WI38 (cell line): ENCODE data around the gene NLE1.
"Not testable (repeated sequence)": the region's sequence is repeated elsewhere in the genome, so short reads cannot be mapped to it uniquely, and the experiment has no call there.

Experiments
- H3K4me3 ChIP-seq: 2 replicates; pipeline ENCODE4 v1.5.1; 2011; ENCODE audit warnings: low read depth, mild to moderate bottlenecking, control low read depth, low read length
- TF ChIP-seq, protein P1 (sequence below): IDR thresholded peaks from 2 replicates; pipeline ENCODE4 v1.5.1; 2012; ENCODE audit warnings: low read depth, mild to moderate bottlenecking, control low read depth, low read length

NLE1 gene

DNA sequence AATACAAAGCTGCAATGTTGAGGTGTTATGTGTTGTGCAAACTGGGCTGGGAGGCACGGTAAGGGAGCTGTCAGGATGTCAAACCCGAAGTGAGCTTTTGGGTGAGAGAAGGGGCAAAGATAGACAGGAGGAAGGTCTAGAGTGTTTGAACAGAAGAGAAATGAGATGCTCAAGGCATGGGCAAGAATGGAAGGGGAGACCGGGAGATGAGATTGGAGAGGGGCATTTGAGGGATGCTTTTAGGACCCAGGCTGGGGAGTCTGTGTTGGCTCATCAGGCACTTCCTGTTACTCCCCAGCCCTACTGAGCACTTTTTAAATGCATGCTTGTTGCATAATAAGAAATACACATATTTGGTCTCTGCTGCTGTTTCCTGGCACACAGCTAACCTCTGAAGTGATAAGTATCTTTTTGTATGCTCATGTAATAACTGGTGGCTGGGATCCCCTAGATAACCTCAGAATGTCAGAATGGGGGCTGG, 19.2 kb upstream of the NLE1 start:
- no peak overlapping the region for H3K4me3 ChIP-seq
- TF ChIP-seq, protein P1, sequence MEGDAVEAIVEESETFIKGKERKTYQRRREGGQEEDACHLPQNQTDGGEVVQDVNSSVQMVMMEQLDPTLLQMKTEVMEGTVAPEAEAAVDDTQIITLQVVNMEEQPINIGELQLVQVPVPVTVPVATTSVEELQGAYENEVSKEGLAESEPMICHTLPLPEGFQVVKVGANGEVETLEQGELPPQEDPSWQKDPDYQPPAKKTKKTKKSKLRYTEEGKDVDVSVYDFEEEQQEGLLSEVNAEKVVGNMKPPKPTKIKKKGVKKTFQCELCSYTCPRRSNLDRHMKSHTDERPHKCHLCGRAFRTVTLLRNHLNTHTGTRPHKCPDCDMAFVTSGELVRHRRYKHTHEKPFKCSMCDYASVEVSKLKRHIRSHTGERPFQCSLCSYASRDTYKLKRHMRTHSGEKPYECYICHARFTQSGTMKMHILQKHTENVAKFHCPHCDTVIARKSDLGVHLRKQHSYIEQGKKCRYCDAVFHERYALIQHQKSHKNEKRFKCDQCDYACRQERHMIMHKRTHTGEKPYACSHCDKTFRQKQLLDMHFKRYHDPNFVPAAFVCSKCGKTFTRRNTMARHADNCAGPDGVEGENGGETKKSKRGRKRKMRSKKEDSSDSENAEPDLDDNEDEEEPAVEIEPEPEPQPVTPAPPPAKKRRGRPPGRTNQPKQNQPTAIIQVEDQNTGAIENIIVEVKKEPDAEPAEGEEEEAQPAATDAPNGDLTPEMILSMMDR: no peak

DNA sequence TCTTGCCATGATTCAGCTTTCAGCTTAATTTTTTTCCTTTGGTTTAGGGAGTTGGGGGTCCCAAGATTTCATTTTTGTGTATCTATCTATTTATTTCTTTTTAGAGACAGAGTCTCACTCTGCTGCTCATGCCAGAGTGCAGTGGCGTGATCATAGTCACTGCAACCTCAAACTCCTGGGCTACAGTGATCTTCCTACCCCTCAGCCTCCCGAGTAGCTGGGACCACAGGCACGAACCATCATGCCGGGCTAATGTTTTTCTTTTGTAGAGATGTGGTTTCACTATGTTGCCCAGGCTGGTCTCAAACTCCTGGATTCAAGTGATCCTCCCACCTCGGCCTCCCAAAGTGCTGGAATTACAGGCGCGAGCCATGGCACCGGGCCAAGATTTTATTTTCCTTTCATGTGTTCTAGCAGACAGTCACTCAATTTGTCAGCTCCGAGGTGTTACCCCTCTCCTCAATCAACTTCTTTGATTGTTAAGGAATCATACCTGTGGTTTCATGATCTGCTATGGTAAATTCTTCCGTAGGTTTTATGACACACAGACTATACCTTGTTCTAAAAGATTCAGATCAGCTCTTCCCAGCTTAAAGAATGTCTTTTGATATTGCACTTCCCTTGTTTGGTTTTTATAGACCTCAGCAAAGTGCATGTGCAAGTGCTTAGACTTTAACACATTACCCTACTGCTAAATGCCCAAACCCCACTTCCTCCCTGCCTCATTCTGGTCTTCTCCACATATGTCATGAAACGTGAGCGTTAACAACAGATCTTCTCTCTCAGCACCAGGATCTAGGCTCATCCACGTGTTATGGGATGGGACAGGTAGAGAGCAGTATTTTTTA, 18.5 kb upstream of the NLE1 start:
- H3K4me3 ChIP-seq: no peak overlapping the region
- TF ChIP-seq, protein P1: no peak

DNA sequence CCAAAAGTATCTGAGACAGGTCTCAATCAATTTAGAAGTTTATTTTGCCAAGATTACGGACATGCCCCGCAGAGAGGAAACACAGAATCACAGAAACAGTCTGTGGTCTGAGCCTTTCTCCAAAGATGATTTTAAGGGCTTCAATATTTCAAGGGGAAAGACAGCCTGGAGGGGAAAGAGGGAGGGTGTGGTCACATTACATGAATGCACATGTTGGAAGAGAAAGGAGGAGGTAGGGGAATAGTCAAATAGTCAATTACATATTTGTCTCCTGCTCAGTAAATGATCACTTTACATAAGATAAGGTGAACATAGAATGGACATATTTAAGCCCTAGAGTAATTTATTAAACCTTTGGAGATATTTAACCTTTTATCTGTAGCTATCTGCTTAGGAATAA, 17.8 kb upstream of the NLE1 start:
- TF ChIP-seq, protein P1: no peak

DNA sequence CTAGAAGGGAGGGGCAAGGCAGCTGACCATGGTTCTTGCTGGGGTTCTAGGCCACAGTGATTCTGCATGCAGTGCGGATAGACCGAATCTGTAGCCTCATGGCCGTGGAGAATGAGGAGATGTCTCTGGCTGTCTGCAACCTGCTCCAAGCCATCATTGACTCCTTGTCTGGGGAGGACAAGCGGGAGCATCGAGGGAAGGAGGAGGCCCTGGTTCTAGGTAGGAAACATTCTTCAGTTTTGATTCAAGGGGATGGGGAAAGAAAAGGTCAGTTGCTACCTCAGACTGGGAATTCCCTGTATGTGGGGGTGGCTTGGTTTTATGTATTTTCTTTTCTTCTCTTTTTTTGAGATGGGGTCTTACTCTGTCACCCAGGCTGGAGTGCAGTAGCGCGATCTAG, 13.1 kb upstream of the NLE1 start:
- TF ChIP-seq, protein P1: no peak
- no peak overlapping the region for H3K4me3 ChIP-seq

More for the DNA sequence above, 17.8 kb upstream of the NLE1 start:
- H3K4me3 ChIP-seq: no peak overlapping the region

DNA sequence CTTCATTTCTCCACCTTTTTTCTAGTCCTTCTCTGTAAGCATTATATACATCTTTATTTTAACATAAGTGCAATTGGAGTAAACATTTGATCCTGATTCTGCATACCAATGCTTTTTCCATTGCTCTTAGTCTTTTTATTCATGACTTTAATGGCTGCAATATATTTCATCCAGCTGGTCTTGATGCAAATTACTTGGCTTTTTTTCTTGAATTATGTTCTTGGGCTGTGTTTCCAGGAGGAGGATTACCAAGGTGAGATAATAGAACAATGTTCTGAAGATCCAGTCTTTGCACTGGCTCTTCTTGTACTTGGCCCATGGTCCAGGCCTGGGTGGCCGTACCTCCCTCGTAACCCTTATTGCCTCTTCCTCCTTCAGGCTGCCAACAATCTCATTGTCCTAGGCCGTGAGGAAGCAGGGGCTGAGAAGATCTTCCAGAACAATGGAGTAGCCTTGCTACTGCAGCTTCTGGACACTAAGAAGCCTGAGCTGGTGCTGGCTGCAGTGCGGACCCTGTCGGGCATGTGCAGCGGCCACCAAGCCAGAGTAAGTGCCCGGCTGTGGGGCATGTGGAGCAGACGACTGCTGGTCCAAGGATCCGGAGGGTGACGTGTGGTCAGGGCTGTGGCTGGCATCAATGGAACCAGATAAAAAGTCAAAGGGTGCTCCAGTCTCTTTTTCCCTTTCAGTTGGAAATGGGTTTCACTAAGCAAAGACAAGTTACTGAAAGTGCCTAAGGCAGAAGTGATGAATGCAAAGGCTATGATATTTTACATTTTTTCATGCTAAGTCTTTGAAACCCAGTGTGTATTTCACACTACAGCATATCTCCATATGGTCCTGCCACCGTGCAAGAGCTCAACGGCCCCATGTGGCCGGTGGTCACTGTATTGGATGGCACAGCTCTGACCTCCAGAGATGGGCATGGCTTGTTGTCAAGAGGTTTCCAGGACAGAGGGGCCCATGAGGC, 12.4 kb upstream of the NLE1 start:
- TF ChIP-seq, protein P1: no peak
- no peak overlapping the region for H3K4me3 ChIP-seq

DNA sequence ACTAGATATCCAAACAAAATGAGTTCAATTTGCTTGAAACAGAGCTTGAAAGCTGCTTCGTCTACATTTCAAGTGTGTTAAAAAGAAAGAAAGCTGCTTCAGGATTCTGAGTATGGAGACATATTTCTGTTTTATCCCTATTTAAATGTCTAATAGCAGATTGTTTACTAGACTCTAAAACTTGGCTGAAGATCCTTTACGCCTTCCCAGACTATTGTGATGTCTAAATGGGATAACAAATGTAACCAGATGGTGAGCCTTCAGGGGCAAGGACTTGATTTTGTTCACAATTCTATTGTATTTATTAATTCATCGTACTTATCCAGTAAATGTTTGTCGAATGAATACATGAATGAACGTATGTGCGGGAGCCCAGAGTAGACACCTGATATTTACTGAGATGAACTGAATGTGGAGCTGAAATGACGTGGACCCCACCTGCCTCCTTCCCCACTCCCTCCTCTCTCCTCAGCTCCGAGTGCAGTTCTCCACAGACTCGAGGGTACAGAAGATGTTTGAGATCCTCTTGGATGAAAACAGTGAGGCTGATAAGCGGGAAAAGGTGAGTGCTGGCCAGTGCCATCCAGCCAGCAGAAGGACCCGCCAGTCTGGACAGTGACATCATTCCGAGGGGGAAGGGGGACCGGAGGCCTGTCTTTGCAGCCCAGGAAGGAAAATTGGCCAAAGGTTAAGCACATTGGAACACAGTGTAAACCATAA, 10.5 kb upstream of the NLE1 start:
- no peak overlapping the region for H3K4me3 ChIP-seq
- TF ChIP-seq, protein P1: no peak

DNA sequence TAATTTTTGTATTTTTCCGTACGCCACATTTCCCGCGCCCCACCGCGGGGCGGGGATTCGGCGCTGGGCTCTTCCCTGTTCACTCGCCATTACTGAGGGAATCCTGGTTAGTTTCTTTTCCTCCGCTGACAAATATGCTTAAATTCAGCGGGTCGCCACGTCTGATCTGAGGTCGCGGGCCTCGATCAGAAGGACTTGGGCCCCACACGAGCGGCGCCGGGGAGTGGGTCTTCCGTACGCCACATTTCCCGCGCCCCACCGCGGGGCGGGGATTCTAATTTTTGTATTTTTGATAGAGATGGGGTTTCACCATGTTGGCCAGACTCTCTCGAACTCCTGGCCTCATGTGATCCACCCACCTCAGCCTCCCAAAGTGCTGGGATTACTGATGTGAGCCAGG, 9.0 kb upstream of the NLE1 start:
- not testable (repeated sequence) for H3K4me3 ChIP-seq
